HepG2 (cell line): ENCODE results near the gene RSBN1. TPM values are rescaled to one million over a fixed set of nuclear protein-coding genes. Genes with fewer than 3 reads are reported as not detected.

ENCODE experiments used
- ATAC-seq: fragments of 200-7000 bp; cut with Tn5 transposase; 3 replicates; pipeline ENCODE4 v1.9.1; 2020; ENCODE audit warnings: mild to moderate bottlenecking, moderate library complexity
- BruUV-seq: library from RNA; stranded (reverse); fragments of 400-500 nt; replicated peaks from 2 replicates; lab custom pipeline; 2021; lab: Mats Ljungman, UMichigan
- CTCF ChIA-PET: fragments of 300-600 bp; formaldehyde crosslinking; extraction: SDS; loops from one replicate; lab custom pipeline; 2021; ENCODE audit warnings: low total read pairs, inconsistent platforms, low intra/inter-chr PET ratio; lab: Yijun Ruan, JAX
- POLR2A ChIA-PET: fragments of 350-600 bp; sonication (Branson Sonifier 250); formaldehyde crosslinking; loops from one replicate; lab custom pipeline; 2020; ENCODE audit warnings: antibody characterized with exemption, inconsistent platforms; lab: Yijun Ruan, JAX
- DNase-seq: peaks from one replicate; pipeline ENCODE4 v3.0.0-alpha.2; 2015; ENCODE audit warnings: low spot score
- FAIRE-seq: peaks from 3 replicates; lab custom pipeline; 2011; peaks lifted over from hg19 to GRCh38; lab: Jason Lieb, UNC
- H2AFZ ChIP-seq: one replicate; pipeline ENCODE4 v1.6.1; 2011; ENCODE audit warnings: low read length, inconsistent platforms
- H3K27ac ChIP-seq: fragments of 300-600 bp; 3 replicates; pipeline ENCODE4 v1.8.0; 2011; ENCODE audit warnings: mixed run types, mild to moderate bottlenecking, mixed read lengths, low read length, inconsistent platforms; ENCODE audit not compliant: insufficient read depth; ENCODE audit errors: extremely low read length
- H3K27me3 ChIP-seq, 2 experiments: fragments of 200-600 bp in 1 of 2; 2 replicates in 1 of 2; 3 replicates in 1 of 2; pipeline versions ENCODE4 v1.6.0 to v1.8.0; 2011; ENCODE audit warnings: low read length in 2 of 2, mild to moderate bottlenecking in 2 of 2, moderate library complexity in 2 of 2, inconsistent platforms in 1 of 2; ENCODE audit not compliant: insufficient read depth in 2 of 2, control insufficient read depth in 1 of 2
- H3K36me3 ChIP-seq, 2 experiments: fragments of 200-600 bp in 1 of 2; replicated peaks in 1 of 2; 2 replicates in 1 of 2; 3 replicates in 1 of 2; pipeline versions ENCODE4 v1.5.1 to v1.8.0; 2011; ENCODE audit warnings: low read length in 2 of 2, inconsistent platforms in 1 of 2; ENCODE audit not compliant: insufficient read depth in 2 of 2, control insufficient read depth in 1 of 2
- H3K4me1 ChIP-seq: 2 replicates; pipeline ENCODE4 v1.5.1; 2012; ENCODE audit warnings: low read length, inconsistent platforms; ENCODE audit not compliant: insufficient read depth
- H3K4me2 ChIP-seq: 2 replicates; pipeline ENCODE4 v1.6.0; 2011; ENCODE audit warnings: low read depth, low read length, inconsistent platforms
- H3K4me3 ChIP-seq, 3 experiments: fragments of 200-600 bp in 1 of 3; sonication (generic), shearing (Covaris generic) in 1 of 3; replicated peaks in 1 of 3; 2 replicates each; pipeline ENCODE4 v1.5.1; 2011 to 2016; ENCODE audit warnings: low read length in 3 of 3, inconsistent platforms in 2 of 3, low read depth in 2 of 3, mild to moderate bottlenecking in 2 of 3, control low read depth in 1 of 3, mixed read lengths in 1 of 3; ENCODE audit not compliant: insufficient read depth in 1 of 3
- H3K79me2 ChIP-seq: one replicate; pipeline ENCODE4 v1.6.1; 2011; ENCODE audit warnings: low read length, inconsistent platforms; ENCODE audit not compliant: insufficient read depth
- H3K9ac ChIP-seq: 2 replicates; pipeline ENCODE4 v1.6.0; 2011; ENCODE audit warnings: mild to moderate bottlenecking, low read depth, low read length, inconsistent platforms; ENCODE audit not compliant: insufficient read depth
- H3K9me3 ChIP-seq: 2 replicates; pipeline ENCODE4 v1.5.1; 2012; ENCODE audit warnings: mild to moderate bottlenecking, low read length
- H4K20me1 ChIP-seq: 2 replicates; pipeline ENCODE4 v1.6.0; 2011; ENCODE audit warnings: inconsistent platforms, mild to moderate bottlenecking, low read length, moderate library complexity; ENCODE audit not compliant: insufficient read depth
- CENPX ChIP-seq: sonication (generic); formaldehyde crosslinking; IDR thresholded peaks from 2 replicates; pipeline ENCODE4 v1.9.0; 2021; ENCODE audit warnings: mild to moderate bottlenecking, missing genetic modification reagents, moderate library complexity
- JUNB ChIP-seq: sonication (generic); formaldehyde crosslinking; IDR thresholded peaks from 2 replicates; pipeline ENCODE4 v1.8.0; 2022; ENCODE audit warnings: missing genetic modification reagents, mild to moderate bottlenecking, borderline replicate concordance
- MIER2 ChIP-seq: IDR thresholded peaks from 2 replicates; pipeline ENCODE4 v1.6.1; 2016; ENCODE audit warnings: missing biosample characterization, missing genetic modification reagents
- NAIF1 ChIP-seq: sonication (generic); formaldehyde crosslinking; IDR thresholded peaks from 2 replicates; pipeline ENCODE4 v1.5.0; 2020; ENCODE audit warnings: mild to moderate bottlenecking, missing genetic modification reagents, borderline replicate concordance
- POLR2A ChIP-seq, 2 experiments: IDR thresholded peaks; 2 replicates each; pipeline ENCODE4 v1.6.1; 2011; ENCODE audit warnings: low read depth in 2 of 2, low read length in 2 of 2, mild to moderate bottlenecking in 1 of 2, moderate library complexity in 1 of 2; ENCODE audit not compliant: insufficient read depth in 1 of 2
- U2AF2 ChIP-seq: fragments of 200-400 bp; formaldehyde crosslinking; IDR thresholded peaks from 2 replicates; pipeline ENCODE4 v1.6.1; 2017; ENCODE audit warnings: low read depth, mild to moderate bottlenecking, low read length
- ZNF34 ChIP-seq: sonication (generic); formaldehyde crosslinking; IDR thresholded peaks from 2 replicates; pipeline ENCODE4 v1.4.0; 2020; ENCODE audit warnings: mild to moderate bottlenecking, missing genetic modification reagents, borderline replicate concordance
- ZNF562 ChIP-seq: sonication (generic); formaldehyde crosslinking; IDR thresholded peaks from 2 replicates; pipeline ENCODE4 v1.8.0; 2022; ENCODE audit warnings: missing genetic modification reagents, borderline replicate concordance
- ZNF570 ChIP-seq: sonication (generic); formaldehyde crosslinking; IDR thresholded peaks from 2 replicates; pipeline ENCODE4 v1.4.0; 2020; ENCODE audit warnings: mild to moderate bottlenecking, missing genetic modification reagents, borderline replicate concordance
- ZNF629 ChIP-seq: sonication (generic); formaldehyde crosslinking; conservative IDR thresholded peaks from 2 replicates; pipeline ENCODE4 v1.5.0; 2020; ENCODE audit warnings: missing genetic modification reagents
- WGBS: methylation state at CpG from one replicate; pipeline ENCODE4 v1.1.6; 2017; ENCODE audit warnings: low lambda C conversion rate; 5-methylcytosine and 5-hydroxymethylcytosine counted together
- in situ Hi-C: cut with HindIII; loops from 2 replicates; pipeline ENCODE4 v1.10.0; 2017; ENCODE audit warnings: low pct_unique_long_range_greater_than_20kb; ENCODE audit not compliant: extremely low pct_ligation_motif_present
- intact Hi-C: fragments of 100-400 bp; cut with micrococcal nuclease; formaldehyde crosslinking; loops from one replicate; pipeline ENCODE4 v1.10.0; 2022; ENCODE audit not compliant: unreplicated experiment
- polyA plus RNA-seq, 8 experiments: library from polyadenylated mRNA; depleted of rRNA in 3 of 8; stranded (reverse) in 7 of 8; unstranded in 1 of 8; fragments of >200 nt; fragmentation: Illumina TruSeq in 4 of 8; extraction: Trizol in 4 of 8; gene quantifications; 2 replicates each; pipeline versions ENCODE4 v1.2.1 to v1.2.3, GENCODE V29; 2011 to 2016; ENCODE audit warnings: low read depth in 4 of 8, missing spikeins in 1 of 8, mixed read lengths in 1 of 8; ENCODE audit not compliant: insufficient read depth in 1 of 8
- total RNA-seq, 5 experiments: library from RNA; depleted of rRNA; stranded (reverse); fragments of >200 nt; fragmentation: Illumina TruSeq; extraction: Trizol; gene quantifications; 2 replicates each; pipeline ENCODE4 v1.2.3, GENCODE V29; 2016; ENCODE audit warnings: low read depth in 1 of 5
- TF ChIP-seq, protein P1 (sequence below): sonication (generic); formaldehyde crosslinking; IDR thresholded peaks from 2 replicates; pipeline ENCODE4 v1.4.0; 2020; ENCODE audit warnings: mild to moderate bottlenecking, missing genetic modification reagents
- TF ChIP-seq, protein P2 (sequence below): sonication (generic); formaldehyde crosslinking; IDR thresholded peaks from 2 replicates; pipeline ENCODE4 v1.4.0; 2020; ENCODE audit warnings: missing genetic modification reagents
- TF ChIP-seq, protein P3 (sequence below): IDR thresholded peaks from 2 replicates; pipeline ENCODE4 v1.6.1; 2016; ENCODE audit warnings: missing compliant biosample characterization, missing genetic modification reagents, borderline replicate concordance
- TF ChIP-seq, protein P4 (sequence below): sonication (generic); formaldehyde crosslinking; conservative IDR thresholded peaks from 2 replicates; pipeline ENCODE4 v1.8.0; 2022; ENCODE audit warnings: missing genetic modification reagents
- TF ChIP-seq, protein P5 (sequence below): sonication (generic); formaldehyde crosslinking; IDR thresholded peaks from 2 replicates; pipeline ENCODE4 v1.8.1; 2023; ENCODE audit warnings: mild to moderate bottlenecking, inconsistent platforms, moderate library complexity, missing genetic modification reagents, borderline replicate concordance

RSBN1 gene
- total and polyA plus RNA-seq, 2 of the 13 experiments (the other 11 are each of a cell fraction or from before 2014, with no cell fraction given): 8.3 to 10.4 TPM

DNA sequence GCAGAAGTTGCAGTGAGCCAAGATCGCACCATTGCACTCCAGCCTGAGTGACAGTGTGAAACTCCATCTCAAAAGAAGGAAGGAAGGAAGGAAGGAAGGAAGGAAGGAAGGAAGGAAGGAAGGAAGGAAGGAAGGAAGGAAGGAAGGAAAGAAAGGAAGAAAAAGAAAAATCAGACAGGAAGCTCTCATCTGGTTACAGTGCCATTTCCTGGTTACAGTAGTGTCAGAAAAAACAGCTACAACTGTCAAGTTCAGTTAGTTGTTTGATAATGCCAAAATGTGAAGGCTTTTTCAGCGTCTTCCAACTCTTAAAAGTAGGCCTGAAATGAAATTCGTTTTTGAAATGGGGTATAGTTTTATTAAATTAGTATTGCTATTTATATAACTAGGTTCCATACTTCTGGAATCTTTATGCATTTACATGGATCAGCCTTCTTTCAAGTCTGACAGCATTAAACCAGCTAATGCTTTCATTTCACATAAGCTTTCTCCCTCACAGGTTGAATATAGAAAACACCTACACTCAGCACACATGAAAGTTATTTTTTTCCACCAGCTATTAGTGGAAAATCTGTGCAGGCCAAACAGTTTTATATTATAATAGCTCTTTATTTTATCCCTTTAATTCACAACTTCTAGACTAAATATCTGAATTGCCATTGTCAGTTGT is 38.0 kb upstream of the RSBN1 start:
- DNase-seq (no peak), FAIRE-seq (no peak), ATAC-seq (no peak)
- no peaks in the 10 kb centered on the region for H3K4me1 ChIP-seq
- no peak overlapping the region for H3K27ac ChIP-seq
- no peaks in the 10 kb centered on the region for H3K27me3 ChIP-seq
- H4K20me1 ChIP-seq: no peaks in the 10 kb centered on the region
- in situ Hi-C loops: no loop called here
- CTCF ChIA-PET: no interaction called here
- no peaks in the 10 kb centered on the region for H3K9me3 ChIP-seq
- H2AFZ ChIP-seq: no peak overlapping the region
- 32% methylated on average over 3 of the region's 3 CpGs for WGBS
- no TSS peak for BruUV-seq
- POLR2A ChIA-PET: no interaction called here
- H3K4me3 ChIP-seq: no peak overlapping the region
- intact Hi-C loops: no loop called here
- no peak overlapping the region for H3K9ac ChIP-seq
- no peaks in the 10 kb centered on the region for H3K36me3 ChIP-seq
- no peaks in the 10 kb centered on the region for H3K79me2 ChIP-seq
- no peak overlapping the region for H3K4me2 ChIP-seq
- TF ChIP-seq, protein P1, sequence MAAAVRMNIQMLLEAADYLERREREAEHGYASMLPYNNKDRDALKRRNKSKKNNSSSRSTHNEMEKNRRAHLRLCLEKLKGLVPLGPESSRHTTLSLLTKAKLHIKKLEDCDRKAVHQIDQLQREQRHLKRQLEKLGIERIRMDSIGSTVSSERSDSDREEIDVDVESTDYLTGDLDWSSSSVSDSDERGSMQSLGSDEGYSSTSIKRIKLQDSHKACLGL (CRISPR knock-in tag): no peak
- TF ChIP-seq NAIF1 (CRISPR knock-in tag): no peak
- no peak for TF ChIP-seq ZNF629 (CRISPR knock-in tag)
- TF ChIP-seq ZNF570 (CRISPR knock-in tag): no peak
- TF ChIP-seq POLR2A (IDR thresholded peaks at IDR 0.05; ENCODE audit: insufficient read depth in 1 of 2, low read depth in 2 of 2, low read length in 2 of 2): no peak
- no peak for TF ChIP-seq ZNF562
- TF ChIP-seq, protein P2, sequence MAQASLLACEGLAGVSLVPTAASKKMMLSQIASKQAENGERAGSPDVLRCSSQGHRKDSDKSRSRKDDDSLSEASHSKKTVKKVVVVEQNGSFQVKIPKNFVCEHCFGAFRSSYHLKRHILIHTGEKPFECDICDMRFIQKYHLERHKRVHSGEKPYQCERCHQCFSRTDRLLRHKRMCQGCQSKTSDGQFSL: no peak
- TF ChIP-seq, protein P3, sequence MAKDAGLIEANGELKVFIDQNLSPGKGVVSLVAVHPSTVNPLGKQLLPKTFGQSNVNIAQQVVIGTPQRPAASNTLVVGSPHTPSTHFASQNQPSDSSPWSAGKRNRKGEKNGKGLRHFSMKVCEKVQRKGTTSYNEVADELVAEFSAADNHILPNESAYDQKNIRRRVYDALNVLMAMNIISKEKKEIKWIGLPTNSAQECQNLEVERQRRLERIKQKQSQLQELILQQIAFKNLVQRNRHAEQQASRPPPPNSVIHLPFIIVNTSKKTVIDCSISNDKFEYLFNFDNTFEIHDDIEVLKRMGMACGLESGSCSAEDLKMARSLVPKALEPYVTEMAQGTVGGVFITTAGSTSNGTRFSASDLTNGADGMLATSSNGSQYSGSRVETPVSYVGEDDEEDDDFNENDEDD (CRISPR knock-in tag): no peak
- TF ChIP-seq, protein P4, sequence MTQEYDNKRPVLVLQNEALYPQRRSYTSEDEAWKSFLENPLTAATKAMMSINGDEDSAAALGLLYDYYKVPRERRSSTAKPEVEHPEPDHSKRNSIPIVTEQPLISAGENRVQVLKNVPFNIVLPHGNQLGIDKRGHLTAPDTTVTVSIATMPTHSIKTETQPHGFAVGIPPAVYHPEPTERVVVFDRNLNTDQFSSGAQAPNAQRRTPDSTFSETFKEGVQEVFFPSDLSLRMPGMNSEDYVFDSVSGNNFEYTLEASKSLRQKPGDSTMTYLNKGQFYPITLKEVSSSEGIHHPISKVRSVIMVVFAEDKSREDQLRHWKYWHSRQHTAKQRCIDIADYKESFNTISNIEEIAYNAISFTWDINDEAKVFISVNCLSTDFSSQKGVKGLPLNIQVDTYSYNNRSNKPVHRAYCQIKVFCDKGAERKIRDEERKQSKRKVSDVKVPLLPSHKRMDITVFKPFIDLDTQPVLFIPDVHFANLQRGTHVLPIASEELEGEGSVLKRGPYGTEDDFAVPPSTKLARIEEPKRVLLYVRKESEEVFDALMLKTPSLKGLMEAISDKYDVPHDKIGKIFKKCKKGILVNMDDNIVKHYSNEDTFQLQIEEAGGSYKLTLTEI (CRISPR knock-in tag): no peak
- no peak for TF ChIP-seq ZNF34 (CRISPR knock-in tag)
- no peak for TF ChIP-seq U2AF2
- TF ChIP-seq MIER2 (CRISPR knock-in tag): no peak
- no peak for TF ChIP-seq CENPX (CRISPR knock-in tag)
- TF ChIP-seq, protein P5, sequence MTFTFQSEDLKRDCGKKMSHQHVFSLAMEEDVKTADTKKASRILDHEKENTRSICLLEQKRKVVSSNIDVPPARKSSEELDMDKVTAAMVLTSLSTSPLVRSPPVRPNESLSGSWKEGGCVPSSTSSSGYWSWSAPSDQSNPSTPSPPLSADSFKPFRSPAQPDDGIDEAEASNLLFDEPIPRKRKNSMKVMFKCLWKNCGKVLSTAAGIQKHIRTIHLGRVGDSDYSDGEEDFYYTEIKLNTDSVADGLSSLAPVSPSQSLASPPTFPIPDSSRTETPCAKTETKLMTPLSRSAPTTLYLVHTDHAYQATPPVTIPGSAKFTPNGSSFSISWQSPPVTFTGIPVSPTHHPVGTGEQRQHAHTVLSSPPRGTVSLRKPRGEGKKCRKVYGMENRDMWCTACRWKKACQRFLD (CRISPR knock-in tag): no peak
- no peak for TF ChIP-seq JUNB
